Gastrocnemius medialis (tissue), 4 donors: ENCODE measurements around the gene TNIP3.

Experiments
- POLR2A ChIP-seq, 2 donors: fragments of 450-650 bp; IDR thresholded peaks; one replicate each; pipeline ENCODE4 v1.6.1; 2017; ENCODE audit warnings: antibody characterized with exemption in 2 of 2, mild to moderate bottlenecking in 2 of 2, moderate library complexity in 2 of 2
- TF ChIP-seq, protein P1 (sequence below), 5 experiments: fragments of 450-650 bp in 3 of 5; fragments of 200-600 bp in 2 of 5; sonication (generic) in 2 of 5; IDR thresholded peaks in 4 of 5; conservative IDR thresholded peaks in 1 of 5; 1 replicate in 4 of 5; 2 replicates in 1 of 5; pipeline ENCODE4 v1.5.1; 2016 to 2019; ENCODE audit warnings: antibody characterized with exemption in 5 of 5, mild to moderate bottlenecking in 3 of 5, moderate library complexity in 3 of 5

DNA sequence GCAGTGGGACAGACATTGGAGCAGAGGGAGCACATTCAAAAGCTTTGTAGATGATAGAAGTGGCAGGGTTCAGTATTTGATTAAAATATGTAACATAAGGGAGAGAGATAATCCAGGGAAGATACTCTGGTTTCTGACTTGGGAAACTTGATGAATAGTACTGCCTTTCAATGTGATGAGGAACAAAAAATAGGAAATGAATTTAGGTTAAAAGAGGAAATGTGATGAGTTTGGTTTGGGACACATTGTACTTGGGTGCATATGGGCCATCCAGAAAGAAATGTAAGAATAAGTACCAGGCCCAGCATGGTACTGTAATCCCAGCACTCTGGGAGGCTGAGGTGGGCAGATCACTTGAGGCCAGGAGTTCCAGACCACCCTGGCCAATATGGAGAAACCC is 70.9 kb downstream of the TNIP3 start:
- TF ChIP-seq, protein P1, sequence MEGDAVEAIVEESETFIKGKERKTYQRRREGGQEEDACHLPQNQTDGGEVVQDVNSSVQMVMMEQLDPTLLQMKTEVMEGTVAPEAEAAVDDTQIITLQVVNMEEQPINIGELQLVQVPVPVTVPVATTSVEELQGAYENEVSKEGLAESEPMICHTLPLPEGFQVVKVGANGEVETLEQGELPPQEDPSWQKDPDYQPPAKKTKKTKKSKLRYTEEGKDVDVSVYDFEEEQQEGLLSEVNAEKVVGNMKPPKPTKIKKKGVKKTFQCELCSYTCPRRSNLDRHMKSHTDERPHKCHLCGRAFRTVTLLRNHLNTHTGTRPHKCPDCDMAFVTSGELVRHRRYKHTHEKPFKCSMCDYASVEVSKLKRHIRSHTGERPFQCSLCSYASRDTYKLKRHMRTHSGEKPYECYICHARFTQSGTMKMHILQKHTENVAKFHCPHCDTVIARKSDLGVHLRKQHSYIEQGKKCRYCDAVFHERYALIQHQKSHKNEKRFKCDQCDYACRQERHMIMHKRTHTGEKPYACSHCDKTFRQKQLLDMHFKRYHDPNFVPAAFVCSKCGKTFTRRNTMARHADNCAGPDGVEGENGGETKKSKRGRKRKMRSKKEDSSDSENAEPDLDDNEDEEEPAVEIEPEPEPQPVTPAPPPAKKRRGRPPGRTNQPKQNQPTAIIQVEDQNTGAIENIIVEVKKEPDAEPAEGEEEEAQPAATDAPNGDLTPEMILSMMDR (IDR thresholded peaks at IDR 0.05 in 4 of 5, conservative IDR thresholded peaks at IDR 0.05 in 1 of 5) = no peak
- no peak for TF ChIP-seq POLR2A (IDR thresholded peaks at IDR 0.05)
